Stimulated activated naive CD4-positive, alpha-beta T cell (primary cell): ENCODE results near the gene IFITM5.
"Not testable (repeated sequence)": the region's sequence is repeated elsewhere in the genome, so short reads cannot be mapped to it uniquely, and the experiment has no call there.

Experiments
- DNase-seq, 6 experiments: peaks; one replicate each; lab custom pipeline; 2025; lab: John Stamatoyannopoulos, UW

IFITM5 gene

GRCh38 chr11:299081-299891, at the start of gene IFITM5:
IFITM5 (minus strand) TSS chr11:299526; CDS start chr11:299490, 36 bp downstream.
- DNase-seq: no peak

GRCh38 chr11:346529-346928, 47.2 kb upstream of the IFITM5 start:
- DNase-seq: no peak

DNA sequence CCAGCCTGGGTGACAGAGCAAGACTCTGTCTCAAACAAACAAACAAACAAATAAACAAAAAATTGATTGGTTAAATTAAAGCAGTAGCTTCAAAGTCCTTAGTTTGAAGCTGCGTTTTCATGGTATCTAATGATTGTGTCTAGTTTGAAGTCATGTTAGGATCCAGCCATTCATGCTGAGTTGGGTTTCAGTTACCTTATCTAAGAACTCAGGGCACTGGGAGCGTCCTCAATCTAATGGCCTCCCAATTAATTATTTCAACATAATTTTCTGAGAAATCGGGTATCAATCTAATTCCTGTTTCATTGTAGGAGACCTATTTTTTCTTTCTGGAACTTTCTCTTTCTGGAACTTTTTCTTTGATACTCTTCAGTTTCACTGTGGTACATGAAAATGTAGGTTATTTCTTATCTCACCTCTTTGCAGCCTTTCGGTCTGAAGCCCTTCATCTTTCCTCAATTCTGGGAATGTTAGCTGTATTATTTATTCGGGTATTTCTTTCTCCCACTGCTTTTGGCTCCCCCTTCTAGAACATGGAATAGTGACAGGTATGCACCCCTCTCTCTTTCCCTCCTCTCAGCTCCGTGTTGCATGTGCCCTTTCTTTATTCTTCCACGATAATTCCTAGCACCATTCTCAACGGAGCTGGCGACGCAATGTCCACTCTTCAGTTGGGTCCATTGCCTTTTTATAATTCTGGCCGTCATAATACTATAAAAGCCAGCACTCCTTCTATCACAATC, 45.7 kb upstream of the IFITM5 start:
- no peak for DNase-seq

- no peak for DNase-seq
Measured at GRCh38 chr11:342328-342727, 43.0 kb upstream of the IFITM5 start.

- no peak for DNase-seq
Measured at GRCh38 chr11:340539-341512, 41.5 kb upstream of the IFITM5 start.

DNA sequence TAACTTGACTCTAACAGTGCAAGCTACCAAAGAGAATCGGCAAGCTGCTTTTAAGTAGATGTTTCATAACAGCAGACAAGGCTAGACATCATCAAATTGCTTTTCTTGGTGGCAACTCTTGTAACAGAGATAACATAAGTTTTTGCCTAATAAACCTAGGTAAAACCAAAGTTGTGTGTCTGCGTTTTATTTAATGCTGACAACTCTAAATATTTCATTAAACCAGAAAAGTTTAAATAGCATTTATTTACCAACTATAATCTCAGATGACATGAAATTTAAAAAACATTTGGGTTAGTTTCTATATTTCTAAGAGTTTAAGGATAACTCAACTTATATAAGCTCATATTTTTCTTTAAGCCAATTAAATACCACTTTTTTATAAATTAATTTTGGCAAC, 40.6 kb upstream of the IFITM5 start:
- no peak for DNase-seq

- DNase-seq: no peak
Measured at GRCh38 chr11:337711-338110, 38.4 kb upstream of the IFITM5 start.

DNA sequence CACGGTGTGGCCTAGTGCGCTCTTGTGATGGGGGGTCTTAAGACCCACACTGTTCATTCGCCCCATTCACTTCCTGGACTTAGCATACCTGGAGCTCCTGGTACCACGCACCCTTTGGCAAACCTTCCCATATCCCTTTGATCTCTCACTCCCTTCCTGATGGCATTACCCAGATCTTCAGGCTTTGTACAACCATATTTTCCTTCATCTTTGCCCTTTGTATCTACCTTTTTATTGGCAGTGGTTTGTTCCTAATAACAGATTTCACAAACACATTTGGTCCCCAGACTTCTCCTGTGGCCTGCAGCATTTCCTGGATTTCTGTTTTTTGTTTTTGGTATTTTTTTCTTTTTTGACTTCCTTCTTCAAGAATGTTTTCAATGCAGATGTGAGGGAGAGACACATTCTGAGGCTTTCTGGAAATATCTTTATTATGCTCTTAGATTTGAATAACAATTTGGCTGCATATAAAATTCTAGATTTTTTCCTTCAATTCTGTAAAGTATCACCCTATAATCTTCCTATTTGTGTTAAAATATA, 37.4 kb upstream of the IFITM5 start:
- no peak for DNase-seq

GRCh38 chr11:335779-336658, 36.7 kb upstream of the IFITM5 start:
- DNase-seq: no peak

- no peak for DNase-seq
Measured at GRCh38 chr11:334264-334994, 35.1 kb upstream of the IFITM5 start.

DNA sequence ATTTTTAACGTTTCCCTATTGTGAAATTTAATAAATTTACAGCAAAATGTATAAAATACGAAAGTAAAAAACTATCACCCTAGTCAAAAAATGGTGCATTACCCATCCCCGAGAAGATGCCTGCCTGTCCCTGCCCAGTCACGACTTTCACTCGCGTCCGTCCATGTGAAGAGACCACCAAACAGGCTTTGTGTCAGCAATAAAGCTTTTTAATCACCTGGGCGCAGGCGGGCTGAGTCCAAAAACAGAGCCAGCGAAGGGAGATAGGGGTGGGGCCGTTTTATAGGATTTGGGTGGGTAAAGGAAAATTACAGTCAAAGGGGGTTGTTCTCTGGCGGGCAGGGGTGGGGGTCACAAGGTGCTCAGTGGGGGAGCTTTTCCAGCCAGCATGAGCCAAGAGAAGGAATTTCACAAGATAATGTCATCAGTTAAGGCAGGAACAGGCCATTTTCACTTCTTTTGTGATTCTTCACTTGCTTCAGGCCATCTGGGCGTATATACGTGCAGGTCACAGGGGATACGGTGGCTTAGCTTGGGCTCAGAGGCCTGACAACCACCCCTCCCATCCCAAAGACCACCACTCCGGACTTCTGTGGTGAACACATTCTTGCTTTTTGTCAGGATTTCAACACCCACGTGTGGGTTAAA, 34.4 kb upstream of the IFITM5 start:
- DNase-seq: not testable (repeated sequence)

GRCh38 chr11:332651-333480, 33.5 kb upstream of the IFITM5 start:
- DNase-seq: no peak

DNA sequence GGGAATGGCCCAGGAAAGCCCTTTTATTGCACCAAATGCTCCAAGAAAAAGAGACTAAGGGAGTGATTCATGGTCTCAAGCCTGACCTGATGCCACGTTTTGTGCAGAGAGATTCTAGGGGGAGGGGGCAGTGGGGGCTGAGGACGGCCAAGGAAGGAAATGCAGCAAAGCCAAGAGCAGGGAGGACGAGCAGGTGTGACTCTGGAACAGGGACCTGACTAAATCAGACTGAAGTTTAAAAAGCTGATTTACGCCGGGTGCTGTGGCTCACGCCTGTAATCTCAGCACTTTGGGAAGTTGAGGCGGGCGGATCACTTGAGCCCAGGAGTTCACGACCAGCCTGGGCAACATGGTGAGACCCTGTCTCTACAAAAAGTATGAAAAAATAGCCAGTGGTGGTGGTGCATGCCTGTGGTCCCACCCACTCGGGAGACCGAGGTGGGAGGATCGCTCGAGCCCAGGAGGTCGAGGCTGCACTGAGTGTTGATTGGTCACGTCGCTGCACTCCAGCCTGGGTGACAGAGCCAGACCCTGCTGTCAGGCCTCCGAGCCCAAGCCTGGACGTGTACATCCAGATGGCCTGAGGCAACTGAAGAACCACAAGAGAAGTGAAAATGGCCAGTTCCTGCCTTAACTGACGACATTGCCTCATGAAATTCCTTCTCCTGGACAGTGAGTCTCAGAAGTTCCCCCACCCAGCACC, 32.2 kb upstream of the IFITM5 start:
- DNase-seq: no peak

GRCh38 chr11:330694-331357, 31.5 kb upstream of the IFITM5 start:
- DNase-seq: no peak

GRCh38 chr11:330307-330693, 31.0 kb upstream of the IFITM5 start:
- no peak for DNase-seq

- no peak for DNase-seq
Measured at GRCh38 chr11:329886-330253, 30.5 kb upstream of the IFITM5 start.

DNA sequence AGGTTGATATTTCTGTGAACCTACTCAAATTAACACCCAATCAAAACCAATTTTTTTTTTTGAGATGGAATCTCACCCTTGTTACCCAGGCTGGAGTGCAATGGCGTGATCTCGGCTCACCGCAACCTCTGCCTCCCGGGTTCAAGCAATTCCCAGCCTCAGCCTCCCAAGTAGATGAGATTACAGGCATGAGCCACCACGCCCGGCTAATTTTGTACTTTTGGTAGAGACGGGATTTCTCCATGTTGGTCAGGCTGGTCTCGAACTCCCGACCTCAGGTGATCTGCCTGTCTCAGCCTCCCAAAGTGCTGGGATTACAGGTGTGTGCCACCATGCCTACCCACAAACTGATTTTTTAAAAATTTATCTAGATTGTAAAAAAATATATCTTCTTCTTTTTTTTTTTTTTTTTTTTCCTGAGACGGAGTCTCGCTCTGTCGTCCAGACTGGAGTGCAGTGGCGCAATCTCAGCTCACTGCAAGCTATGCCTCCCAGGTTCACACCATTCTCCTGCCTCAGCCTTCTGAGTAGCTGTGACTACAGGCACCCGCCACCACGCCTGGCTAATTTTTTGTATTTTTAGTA, 29.3 kb upstream of the IFITM5 start:
- DNase-seq: not testable (repeated sequence)
